Endothelial cell of umbilical vein (primary cell): ENCODE measurements around the gene CUL2. TPM values are rescaled to one million over a fixed set of nuclear protein-coding genes. Genes with fewer than 3 reads are reported as not detected.

Experiments used
- BruUV-seq: library from RNA; stranded (reverse); fragments of 400-500 nt; replicated peaks from 2 replicates; lab custom pipeline; 2021; lab: Mats Ljungman, UMichigan
- CTCF ChIA-PET: fragments of 300-600, 350-600 bp; sonication (Branson Sonifier 250); formaldehyde crosslinking; loops from one replicate; lab custom pipeline; 2021; ENCODE audit warnings: antibody characterized with exemption, inconsistent platforms; lab: Charles Lee
- POLR2A ChIA-PET: fragments of 300-600, 350-600 bp; sonication (Branson Sonifier 250); formaldehyde crosslinking; loops from one replicate; lab custom pipeline; 2021; ENCODE audit warnings: antibody characterized with exemption, inconsistent platforms; lab: Charles Lee
- DNase-seq: peaks from one replicate; pipeline ENCODE4 v3.0.0-alpha.2; 2011; ENCODE audit warnings: low read depth, low spot score
- FAIRE-seq: peaks from 2 replicates; lab custom pipeline; 2011; peaks lifted over from hg19 to GRCh38; lab: Jason Lieb, UNC
- H2AFZ ChIP-seq: 2 replicates; pipeline ENCODE4 v1.6.0; 2012; ENCODE audit warnings: low read depth, low read length, control low read depth, inconsistent platforms
- H3K27ac ChIP-seq: 2 replicates; pipeline ENCODE4 v1.5.1; 2011; ENCODE audit warnings: low read depth, mild to moderate bottlenecking, control low read depth, low read length, moderate library complexity; ENCODE audit not compliant: insufficient read depth
- H3K27me3 ChIP-seq, 2 experiments: 2 replicates each; pipeline versions ENCODE4 v1.6.0 to v1.6.1; 2011; ENCODE audit warnings: low read length in 2 of 2, mixed read lengths in 1 of 2; ENCODE audit not compliant: control insufficient read depth in 2 of 2, insufficient read depth in 2 of 2
- H3K36me3 ChIP-seq, 2 experiments: 2 replicates in 1 of 2; 3 replicates in 1 of 2; pipeline ENCODE4 v1.5.1; 2011; ENCODE audit warnings: low read length in 2 of 2, mild to moderate bottlenecking in 1 of 2, moderate library complexity in 1 of 2; ENCODE audit not compliant: control insufficient read depth in 2 of 2, insufficient read depth in 2 of 2; ENCODE audit errors: extremely low read depth in 1 of 2
- H3K4me1 ChIP-seq: 3 replicates; pipeline ENCODE4 v1.5.1; 2011; ENCODE audit warnings: mild to moderate bottlenecking, low read length; ENCODE audit not compliant: control insufficient read depth, insufficient read depth; ENCODE audit errors: extremely low read depth
- H3K4me2 ChIP-seq: 2 replicates; pipeline ENCODE4 v1.6.1; 2011; ENCODE audit warnings: low read length, control low read depth, mixed read lengths; ENCODE audit not compliant: insufficient read depth
- H3K4me3 ChIP-seq, 3 experiments: fragments of 200-600 bp in 1 of 3; sonication (generic), shearing (Covaris generic) in 1 of 3; replicated peaks in 1 of 3; 2 replicates each; pipeline ENCODE4 v1.5.1; 2011 to 2016; ENCODE audit warnings: control low read depth in 3 of 3, low read length in 3 of 3, mild to moderate bottlenecking in 2 of 3, inconsistent platforms in 1 of 3, low read depth in 1 of 3, moderate library complexity in 1 of 3; ENCODE audit not compliant: insufficient read depth in 1 of 3
- H3K79me2 ChIP-seq: 2 replicates; pipeline ENCODE4 v1.6.0; 2012; ENCODE audit warnings: low read length, inconsistent platforms; ENCODE audit not compliant: control insufficient read depth, insufficient read depth
- H3K9ac ChIP-seq: replicated peaks from 2 replicates; pipeline ENCODE3; 2011; ENCODE audit warnings: low read length, control low read depth; ENCODE audit not compliant: insufficient read depth; ENCODE audit errors: extremely low read depth
- H3K9me1 ChIP-seq: replicated peaks from 3 replicates; pipeline ENCODE4 v1.6.0; 2011; ENCODE audit warnings: mild to moderate bottlenecking, low read length; ENCODE audit not compliant: control insufficient read depth, insufficient read depth; ENCODE audit errors: extremely low read depth
- H3K9me3 ChIP-seq: replicated peaks from 2 replicates; pipeline ENCODE4 v1.5.1; 2012; ENCODE audit warnings: low read length, inconsistent platforms; ENCODE audit not compliant: control insufficient read depth, insufficient read depth
- H4K20me1 ChIP-seq: replicated peaks from 2 replicates; pipeline ENCODE3; 2011; ENCODE audit warnings: mild to moderate bottlenecking, low read length; ENCODE audit not compliant: control insufficient read depth, insufficient read depth; ENCODE audit errors: extremely low read depth
- EZH2 ChIP-seq: IDR thresholded peaks from 2 replicates; pipeline ENCODE4 v1.6.1; 2012; ENCODE audit warnings: borderline replicate concordance, low read depth, mild to moderate bottlenecking, moderate library complexity, low read length, inconsistent platforms; ENCODE audit not compliant: severe bottlenecking
- FOS ChIP-seq: IDR thresholded peaks from 2 replicates; pipeline ENCODE4 v1.6.1; 2011; ENCODE audit warnings: mild to moderate bottlenecking, low read length, moderate library complexity, borderline replicate concordance; ENCODE audit not compliant: insufficient read depth
- JUN ChIP-seq: IDR thresholded peaks from 2 replicates; pipeline ENCODE4 v1.6.1; 2011; ENCODE audit warnings: borderline replicate concordance, low read depth; ENCODE audit not compliant: insufficient read length, insufficient read depth
- MYC ChIP-seq: IDR thresholded peaks from one replicate; pipeline ENCODE4 v1.6.1; 2011; ENCODE audit warnings: mild to moderate bottlenecking, low read depth, low read length
- POLR2A ChIP-seq: IDR thresholded peaks from 2 replicates; pipeline ENCODE4 v1.6.1; 2012; ENCODE audit warnings: low read depth, mild to moderate bottlenecking, control low read depth, low read length
- POLR2AphosphoS5 ChIP-seq: IDR thresholded peaks from 2 replicates; pipeline ENCODE4 v1.6.1; 2012; ENCODE audit warnings: low read depth, mild to moderate bottlenecking, control low read depth, low read length, moderate library complexity; ENCODE audit not compliant: insufficient read depth
- dilution Hi-C: fragments of 300-500 bp; cut with MboI; formaldehyde crosslinking; loops from one replicate; pipeline ENCODE4 v1.15.0; 2019; ENCODE audit warnings: low sequenced_read_pairs; ENCODE audit not compliant: extremely low pct_ligation_motif_present
- intact Hi-C: fragments of 100-400 bp; cut with micrococcal nuclease; formaldehyde crosslinking; loops from one replicate; pipeline ENCODE4 v1.10.0; 2022
- polyA plus RNA-seq, 4 experiments: library from polyadenylated mRNA; depleted of rRNA in 3 of 4; stranded (reverse) in 3 of 4; unstranded in 1 of 4; fragments of >200 nt; gene quantifications; 2 replicates each; pipeline versions ENCODE4 v1.2.1 to v1.2.3, GENCODE V29; 2011 to 2012; ENCODE audit warnings: missing spikeins in 1 of 4
- total RNA-seq: library from RNA; stranded (reverse); gene quantifications from 2 replicates; pipeline ENCODE4 v1.2.3, GENCODE V29; 2021
- TF ChIP-seq, protein P1 (sequence below), 2 donors: IDR thresholded peaks; 1 replicate in 1 of 2; 2 replicates in 1 of 2; pipeline ENCODE4 v1.5.1; 2011; ENCODE audit warnings: low read length in 2 of 2, mild to moderate bottlenecking in 2 of 2, moderate library complexity in 2 of 2, control low read depth in 1 of 2, inconsistent platforms in 1 of 2, low read depth in 1 of 2; ENCODE audit not compliant: insufficient read depth in 1 of 2; ENCODE audit errors: extremely low read depth in 1 of 2

The CUL2 gene
- total and polyA plus RNA-seq, 2 donors (not counting 3 experiments of a cell fraction or from before 2014, with no cell fraction given) = 11.6 to 45.3 TPM

DNA sequence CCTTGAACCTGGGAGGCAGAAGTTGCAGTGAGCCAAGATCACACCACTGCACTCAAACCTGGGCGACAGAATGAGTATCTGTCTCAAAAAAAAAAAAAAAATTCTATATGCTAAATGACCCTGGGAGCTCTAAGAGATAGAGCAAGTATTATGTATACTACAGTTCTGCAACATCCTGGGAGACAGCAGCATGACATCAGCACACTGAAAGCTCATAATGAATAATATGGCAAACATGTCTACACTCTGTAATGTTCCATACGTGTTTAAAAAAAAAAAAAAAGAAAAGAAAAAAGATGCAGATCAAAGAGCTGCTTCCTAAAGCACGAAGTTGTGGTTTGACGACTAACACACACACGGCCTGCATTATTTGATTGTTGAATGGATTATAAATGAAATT lies 72.5 kb downstream of the CUL2 start:
- CTCF ChIA-PET = interaction anchor here (0.6 to 3.2 kb wide), 6 partner anchors 9 to 44 kb away, joined by 4 to 19 read pairs (median 6); no protein-coding TSS in a partner anchor
- FAIRE-seq = no peak
- H3K9ac ChIP-seq = no peak overlapping the region
- H3K36me3 ChIP-seq = peaks cover 0 to 5% of the 10 kb centered on the region in 2 experiments
- TF ChIP-seq EZH2 (no peak), FOS (no peak), POLR2A (no peak), MYC (no peak), JUN (no peak), POLR2AphosphoS5 (no peak)
- TF ChIP-seq, protein P1, sequence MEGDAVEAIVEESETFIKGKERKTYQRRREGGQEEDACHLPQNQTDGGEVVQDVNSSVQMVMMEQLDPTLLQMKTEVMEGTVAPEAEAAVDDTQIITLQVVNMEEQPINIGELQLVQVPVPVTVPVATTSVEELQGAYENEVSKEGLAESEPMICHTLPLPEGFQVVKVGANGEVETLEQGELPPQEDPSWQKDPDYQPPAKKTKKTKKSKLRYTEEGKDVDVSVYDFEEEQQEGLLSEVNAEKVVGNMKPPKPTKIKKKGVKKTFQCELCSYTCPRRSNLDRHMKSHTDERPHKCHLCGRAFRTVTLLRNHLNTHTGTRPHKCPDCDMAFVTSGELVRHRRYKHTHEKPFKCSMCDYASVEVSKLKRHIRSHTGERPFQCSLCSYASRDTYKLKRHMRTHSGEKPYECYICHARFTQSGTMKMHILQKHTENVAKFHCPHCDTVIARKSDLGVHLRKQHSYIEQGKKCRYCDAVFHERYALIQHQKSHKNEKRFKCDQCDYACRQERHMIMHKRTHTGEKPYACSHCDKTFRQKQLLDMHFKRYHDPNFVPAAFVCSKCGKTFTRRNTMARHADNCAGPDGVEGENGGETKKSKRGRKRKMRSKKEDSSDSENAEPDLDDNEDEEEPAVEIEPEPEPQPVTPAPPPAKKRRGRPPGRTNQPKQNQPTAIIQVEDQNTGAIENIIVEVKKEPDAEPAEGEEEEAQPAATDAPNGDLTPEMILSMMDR (IDR thresholded peaks at IDR 0.05; ENCODE audit: extremely low read depth in 1 of 2, insufficient read depth in 1 of 2, low read depth in 1 of 2, low read length in 2 of 2) = no peak
- no peaks in the 10 kb centered on the region for H4K20me1 ChIP-seq
- no peak overlapping the region for H3K27ac ChIP-seq
- H2AFZ ChIP-seq = no peak overlapping the region
- no peaks in the 10 kb centered on the region for H3K9me1 ChIP-seq
- H3K4me1 ChIP-seq = no peaks in the 10 kb centered on the region
- dilution Hi-C loops (no loop called here), intact Hi-C loops (no loop called here)
- no peak overlapping the region for H3K4me2 ChIP-seq
- H3K27me3 ChIP-seq = no peaks in the 10 kb centered on the region
- POLR2A ChIA-PET = interaction anchor here (0.7 kb wide), 1 partner anchor 18 kb away, joined by 3 read pairs; no protein-coding TSS in a partner anchor
- DNase-seq = no peak
- H3K79me2 ChIP-seq = no peaks in the 10 kb centered on the region
- H3K9me3 ChIP-seq = no peaks in the 10 kb centered on the region
- no TSS peak for BruUV-seq
- H3K4me3 ChIP-seq = no peak overlapping the region
